Chondrocyte (in vitro differentiated cells): ENCODE data around the gene ABTB1. TPM values are rescaled to one million over a fixed set of nuclear protein-coding genes. Genes with fewer than 3 reads are reported as not detected.
"Not testable (repeated sequence)": the region's sequence is repeated elsewhere in the genome, so short reads cannot be mapped to it uniquely, and the experiment has no call there.

ENCODE experiments used
- DNase-seq: peaks from one replicate; pipeline ENCODE4 v3.0.0; 2021; ENCODE audit warnings: mixed read lengths, low spot score
- H3K27ac Mint-ChIP-seq: one replicate; pipeline ENCODE4 v1.8.0; 2021; ENCODE audit warnings: mild to moderate bottlenecking, moderate library complexity, mixed read lengths; ENCODE audit not compliant: unreplicated experiment
- H3K27me3 Mint-ChIP-seq: 2 replicates; pipeline ENCODE4 v1.8.0; 2021; ENCODE audit warnings: low read depth, mixed read lengths
- H3K36me3 Mint-ChIP-seq: 2 replicates; pipeline ENCODE4 v1.8.0; 2021; ENCODE audit warnings: low read depth, mixed read lengths
- H3K4me1 Mint-ChIP-seq: 2 replicates; pipeline ENCODE4 v1.8.0; 2021; ENCODE audit warnings: low read depth, mild to moderate bottlenecking, mixed read lengths
- H3K4me3 Mint-ChIP-seq: one replicate; pipeline ENCODE4 v1.8.0; 2021; ENCODE audit warnings: mild to moderate bottlenecking, moderate library complexity, mixed read lengths; ENCODE audit not compliant: unreplicated experiment
- H3K9me3 Mint-ChIP-seq: 2 replicates; pipeline ENCODE4 v1.8.0; 2021; ENCODE audit warnings: low read depth, mixed read lengths
- CTCF ChIP-seq: fragments of 200-600 bp; sonication (generic); IDR thresholded peaks from 2 replicates; pipeline ENCODE4 v1.5.0; 2021; ENCODE audit warnings: antibody characterized with exemption, mild to moderate bottlenecking, moderate library complexity
- total RNA-seq: library from RNA; stranded (reverse); gene quantifications from 3 replicates; pipeline ENCODE4 v1.2.1, GENCODE V29; 2021

The ABTB1 gene
- total RNA-seq, 1 donor from 2014 or later: 26.7 TPM

- no peak overlapping the region for H3K27ac Mint-ChIP-seq
- no peaks in the 10 kb centered on the region for H3K36me3 Mint-ChIP-seq
- no peak overlapping the region for H3K4me3 Mint-ChIP-seq
- TF ChIP-seq CTCF: no peak
- H3K9me3 Mint-ChIP-seq: no peaks in the 10 kb centered on the region
- no peak for DNase-seq
- peaks cover under 1% of the 10 kb centered on the region for H3K4me1 Mint-ChIP-seq
- H3K27me3 Mint-ChIP-seq: no peaks in the 10 kb centered on the region
These were observed 24.9 kb upstream of the ABTB1 start for GRCh38 chr3:127647845-127648204.

GRCh38 chr3:127650236-127650635 is 22.5 kb upstream of the ABTB1 start:
- Mint-ChIP-seq H3K4me1 (peaks cover 18% of the 10 kb centered on the region), H3K4me3 (no peak overlapping the region), H3K27ac (no peak overlapping the region), H3K36me3 (no peaks in the 10 kb centered on the region), H3K9me3 (no peaks in the 10 kb centered on the region), H3K27me3 (no peaks in the 10 kb centered on the region)
- TF ChIP-seq CTCF: no peak
- no peak for DNase-seq

- TF ChIP-seq CTCF: no peak
- Mint-ChIP-seq H3K27me3 (no peaks in the 10 kb centered on the region), H3K4me3 (no peak overlapping the region), H3K36me3 (no peaks in the 10 kb centered on the region), H3K27ac (no peak overlapping the region), H3K9me3 (no peaks in the 10 kb centered on the region), H3K4me1 (peaks cover 28% of the 10 kb centered on the region)
- DNase-seq: no peak
These were observed 21.1 kb upstream of the ABTB1 start for GRCh38 chr3:127651516-127652172.

- DNase-seq: no peak
- H3K27me3 Mint-ChIP-seq: no peaks in the 10 kb centered on the region
- no peak overlapping the region for H3K4me3 Mint-ChIP-seq
- peaks cover 34% of the 10 kb centered on the region for H3K4me1 Mint-ChIP-seq
- H3K36me3 Mint-ChIP-seq: no peaks in the 10 kb centered on the region
- no peak overlapping the region for H3K27ac Mint-ChIP-seq
- no peaks in the 10 kb centered on the region for H3K9me3 Mint-ChIP-seq
- peak; percentile 96 for TF ChIP-seq CTCF
These were observed 20.3 kb upstream of the ABTB1 start for GRCh38 chr3:127652246-127652995.

- no peak overlapping the region for H3K4me3 Mint-ChIP-seq
- no peak for TF ChIP-seq CTCF
- no peak for DNase-seq
- H3K27me3 Mint-ChIP-seq: no peaks in the 10 kb centered on the region
- H3K36me3 Mint-ChIP-seq: no peaks in the 10 kb centered on the region
- peaks cover 53% of the 10 kb centered on the region for H3K4me1 Mint-ChIP-seq
- H3K27ac Mint-ChIP-seq: no peak overlapping the region
- no peaks in the 10 kb centered on the region for H3K9me3 Mint-ChIP-seq
These were observed 18.4 kb upstream of the ABTB1 start for GRCh38 chr3:127654374-127654773.

- DNase-seq, H3K4me3 Mint-ChIP-seq, H3K9me3 Mint-ChIP-seq, H3K36me3 Mint-ChIP-seq, H3K27me3 Mint-ChIP-seq: not testable (repeated sequence)
- Mint-ChIP-seq H3K4me1 (peaks cover 58% of the 10 kb centered on the region), H3K27ac (peak overlapping the region; percentile 88)
These were observed 17.8 kb upstream of the ABTB1 start for GRCh38 chr3:127654993-127655392.
